Endometrium (tissue), 2 donors: ENCODE data around the gene GSG1L.
A peak's percentile ranks its signal among the peaks of the same experiment; 100 is the strongest.

Experiments used
- FAIRE-seq: peaks from 2 replicates; lab custom pipeline; 2012; peaks lifted over from hg19 to GRCh38; lab: Jason Lieb, UNC
- donor health status: control.
- donor health status: control.

GSG1L gene

GRCh38 chr16:28091656-28092055 is 28.1 kb upstream of the GSG1L start:
- no peak for FAIRE-seq

GRCh38 chr16:28090646-28091377 is 27.3 kb upstream of the GSG1L start:
- no peak for FAIRE-seq

DNA sequence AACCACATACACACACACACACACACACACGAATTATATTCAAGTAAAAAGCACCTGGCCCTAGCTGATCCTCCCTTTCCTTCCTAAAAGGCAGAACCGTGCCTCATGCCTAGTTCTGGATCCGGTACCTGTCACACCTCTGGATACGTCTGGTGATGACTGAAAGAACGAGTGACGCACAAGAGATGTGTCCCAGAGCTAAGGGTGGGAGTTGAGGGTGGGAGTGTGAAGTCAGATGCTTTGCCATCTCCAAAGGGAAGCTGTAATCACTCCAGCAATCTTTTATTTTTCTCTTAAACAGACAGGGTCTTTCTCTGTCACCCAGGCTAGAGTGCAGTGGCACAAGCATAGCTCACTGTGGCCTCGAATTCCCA is 26.5 kb upstream of the GSG1L start:
- FAIRE-seq: no peak

DNA sequence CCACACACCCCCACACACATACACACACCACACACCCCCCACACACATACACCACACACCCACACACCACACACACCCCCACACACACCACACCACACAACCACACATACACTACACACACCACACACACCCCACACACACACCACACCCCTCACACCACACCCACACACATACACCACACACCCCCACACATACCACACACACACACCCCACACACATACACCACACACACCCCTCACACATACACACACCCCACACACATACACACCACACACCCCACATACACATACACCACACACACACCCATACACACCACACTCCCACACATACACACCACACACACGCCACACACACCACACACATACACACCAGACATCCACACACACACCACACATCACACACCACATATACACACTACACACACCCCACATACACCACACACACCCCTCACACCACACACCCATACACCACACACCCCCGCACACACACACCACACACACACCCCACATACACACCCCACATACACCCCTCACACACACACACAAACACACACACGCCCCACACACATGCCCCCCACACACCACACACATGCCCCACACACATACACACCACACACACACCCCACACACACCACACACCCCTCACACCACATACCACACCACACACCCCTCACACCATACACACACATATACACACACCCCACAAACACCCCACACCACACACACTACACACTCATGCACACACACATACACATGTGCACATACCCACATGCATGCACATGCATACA is 25.9 kb upstream of the GSG1L start:
- no peak for FAIRE-seq

DNA sequence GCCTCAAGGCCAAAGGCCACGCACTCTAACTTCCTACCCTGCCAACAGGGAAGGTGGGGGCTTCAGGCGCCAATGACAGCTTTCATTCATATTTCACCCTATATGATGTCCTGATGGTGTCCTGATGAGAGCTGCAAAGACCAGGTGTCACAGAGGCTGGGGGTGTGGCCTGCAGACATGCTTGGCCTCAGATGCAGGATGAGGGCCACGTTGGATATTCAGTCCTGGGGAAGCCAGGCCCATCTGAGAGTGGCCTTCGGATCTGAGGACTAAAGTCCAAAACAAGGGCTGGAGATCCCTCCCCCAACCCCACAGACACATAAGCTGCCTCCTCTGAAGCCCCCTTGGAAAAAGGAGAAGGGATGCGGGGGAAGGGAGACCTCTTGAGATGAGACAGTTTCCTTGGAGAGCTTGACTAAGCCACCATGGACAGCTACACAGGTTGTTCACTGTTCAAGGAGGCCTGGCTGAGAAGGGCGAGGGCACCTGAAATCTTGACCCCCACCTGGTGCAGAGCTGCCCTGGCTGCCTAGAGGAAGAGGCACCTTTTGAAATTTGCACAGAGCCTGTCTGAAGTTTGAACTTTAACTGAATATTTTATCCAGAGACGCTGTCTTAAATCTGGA is 24.3 kb upstream of the GSG1L start:
- no peak for FAIRE-seq

DNA sequence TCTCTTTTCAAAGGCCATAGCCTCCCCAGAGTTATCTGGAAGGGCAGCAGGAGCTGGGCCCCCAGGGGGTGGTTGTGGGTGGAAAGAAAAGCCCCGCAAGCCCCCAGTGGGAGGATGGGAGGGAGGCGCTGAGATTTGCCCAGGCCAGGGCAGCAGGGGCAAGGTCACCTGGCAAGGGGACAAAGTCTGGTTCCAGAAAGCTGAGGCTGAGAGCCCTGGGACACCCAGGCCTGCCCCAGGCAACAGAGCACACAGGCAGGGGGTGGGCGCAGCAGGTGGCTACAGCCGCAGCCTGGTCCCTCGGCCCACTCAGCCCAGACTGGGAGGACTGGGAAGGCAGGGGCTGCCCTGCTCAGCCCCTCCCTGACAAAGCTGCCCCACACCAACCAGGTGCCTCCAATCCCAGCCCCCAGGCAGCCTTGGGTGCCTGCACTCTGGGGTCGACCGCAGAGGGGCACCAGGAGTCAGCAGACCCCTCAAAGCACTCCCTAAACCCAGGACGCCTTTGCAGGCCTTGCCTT is 23.7 kb upstream of the GSG1L start:
- FAIRE-seq: no peak

GRCh38 chr16:28086186-28087139 is 22.9 kb upstream of the GSG1L start:
- FAIRE-seq: no peak

- no peak for FAIRE-seq
Measured at GRCh38 chr16:28085389-28086171, 22.1 kb upstream of the GSG1L start.

GRCh38 chr16:28084209-28084608 is 20.7 kb upstream of the GSG1L start:
- FAIRE-seq: no peak

- FAIRE-seq: no peak
Measured at GRCh38 chr16:28082624-28083023, 19.1 kb upstream of the GSG1L start.

GRCh38 chr16:28081391-28081968 is 18.0 kb upstream of the GSG1L start:
- FAIRE-seq: no peak

- FAIRE-seq: no peak
Measured at GRCh38 chr16:28078261-28078660, 14.7 kb upstream of the GSG1L start.

- no peak for FAIRE-seq
Measured at GRCh38 chr16:28073836-28074235, 10.3 kb upstream of the GSG1L start.

GRCh38 chr16:28072087-28072486 is 8.6 kb upstream of the GSG1L start:
- FAIRE-seq: peak; percentile 46

GRCh38 chr16:28069971-28070794 is 6.7 kb upstream of the GSG1L start:
- no peak for FAIRE-seq

GRCh38 chr16:28068976-28069375 is 5.5 kb upstream of the GSG1L start:
- no peak for FAIRE-seq

DNA sequence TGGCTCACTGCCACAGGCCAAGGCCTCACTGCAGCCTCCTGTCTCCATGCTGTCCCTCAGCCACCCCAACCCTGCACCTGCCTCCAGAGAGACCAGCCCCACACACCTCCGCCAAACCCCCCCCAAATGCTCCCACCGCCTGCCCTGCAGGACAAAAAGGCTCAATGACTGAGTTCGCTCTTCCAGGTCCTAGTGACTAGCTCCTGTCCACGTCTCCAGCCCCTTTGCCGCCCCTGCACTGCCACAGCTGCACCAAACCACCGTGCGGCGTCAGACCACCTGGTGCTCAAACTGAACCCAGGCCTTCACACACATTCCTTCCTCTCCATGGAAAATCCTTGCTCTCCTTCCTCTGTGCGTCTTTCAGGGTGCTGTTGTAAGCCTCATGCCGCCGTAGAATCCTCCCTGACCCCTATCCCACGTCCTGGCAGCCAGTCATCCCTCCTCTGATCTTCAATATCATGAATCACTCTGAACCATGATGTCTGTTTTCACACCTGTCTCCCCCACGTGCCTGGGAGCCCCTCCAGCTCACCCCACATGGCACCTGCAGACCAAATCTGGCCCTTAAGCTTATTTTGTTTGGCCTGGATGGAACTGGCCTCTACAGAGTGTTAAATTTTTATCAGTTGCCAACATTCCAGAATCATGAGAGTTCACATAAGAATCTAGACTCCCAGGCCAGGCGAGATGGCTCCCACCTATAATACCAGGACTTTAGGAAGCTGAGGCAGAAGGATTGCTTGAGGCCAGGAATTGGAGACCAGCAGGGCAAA is 4.3 kb upstream of the GSG1L start:
- no peak for FAIRE-seq

GRCh38 chr16:28064706-28065249 is 1.3 kb upstream of the GSG1L start:
- no peak for FAIRE-seq

GRCh38 chr16:28064150-28064549 is 636 bp upstream of the GSG1L start:
- FAIRE-seq: no peak
